SJSA1 (cell line): Measurements from ENCODE around the gene HELZ. TPM values are rescaled to one million over a fixed set of nuclear protein-coding genes. Genes with fewer than 3 reads are reported as not detected.

Experiments used
- DNase-seq, 2 experiments: peaks; one replicate each; pipeline ENCODE4 v3.0.0-alpha.2; 2015 to 2020; ENCODE audit warnings: low spot score in 2 of 2, low read depth in 1 of 2
- H3K27ac ChIP-seq: fragments of 250-450 bp; sonication (Bioruptor Pico); 2 replicates; pipeline ENCODE4 v1.5.1; 2020; ENCODE audit warnings: mild to moderate bottlenecking, moderate library complexity
- H3K27me3 ChIP-seq: fragments of 250-450 bp; sonication (Bioruptor Pico); replicated peaks from 2 replicates; pipeline ENCODE4 v1.5.1; 2020; ENCODE audit warnings: mild to moderate bottlenecking, moderate library complexity
- H3K36me3 ChIP-seq: fragments of 250-450 bp; sonication (Bioruptor Pico); 2 replicates; pipeline ENCODE4 v1.5.1; 2020; ENCODE audit warnings: mild to moderate bottlenecking
- H3K4me1 ChIP-seq: fragments of 250-450 bp; sonication (Bioruptor Pico); replicated peaks from 2 replicates; pipeline ENCODE4 v1.6.1; 2021; ENCODE audit warnings: mild to moderate bottlenecking
- H3K4me3 ChIP-seq: fragments of 250-450 bp; sonication (Bioruptor Pico); 2 replicates; pipeline ENCODE4 v1.5.1; 2020; ENCODE audit warnings: mild to moderate bottlenecking
- H3K9me3 ChIP-seq: fragments of 250-450 bp; sonication (Bioruptor Pico); replicated peaks from 2 replicates; pipeline ENCODE4 v1.5.1; 2020; ENCODE audit warnings: mild to moderate bottlenecking
- total RNA-seq: library from RNA; depleted of rRNA; stranded (reverse); fragments of >200 nt; shearing (Covaris generic); gene quantifications from 2 replicates; pipeline ENCODE4 v1.2.3, GENCODE V29; 2014; rRNA removed

Gene HELZ
- total RNA-seq, 1 experiment from 2014 or later = 60.0 TPM

- peaks cover 70% of the 10 kb centered on the region for H3K36me3 ChIP-seq
- H3K4me3 ChIP-seq = no peak overlapping the region
- peaks cover 6% of the 10 kb centered on the region for H3K4me1 ChIP-seq
- H3K9me3 ChIP-seq = no peaks in the 10 kb centered on the region
- no peak overlapping the region for H3K27ac ChIP-seq
- no peak for DNase-seq
- H3K27me3 ChIP-seq = no peaks in the 10 kb centered on the region; the same call in 1 of the 2 replicates
Measured at GRCh38 chr17:67021743-67022450, 223.1 kb downstream of the HELZ start.

DNA sequence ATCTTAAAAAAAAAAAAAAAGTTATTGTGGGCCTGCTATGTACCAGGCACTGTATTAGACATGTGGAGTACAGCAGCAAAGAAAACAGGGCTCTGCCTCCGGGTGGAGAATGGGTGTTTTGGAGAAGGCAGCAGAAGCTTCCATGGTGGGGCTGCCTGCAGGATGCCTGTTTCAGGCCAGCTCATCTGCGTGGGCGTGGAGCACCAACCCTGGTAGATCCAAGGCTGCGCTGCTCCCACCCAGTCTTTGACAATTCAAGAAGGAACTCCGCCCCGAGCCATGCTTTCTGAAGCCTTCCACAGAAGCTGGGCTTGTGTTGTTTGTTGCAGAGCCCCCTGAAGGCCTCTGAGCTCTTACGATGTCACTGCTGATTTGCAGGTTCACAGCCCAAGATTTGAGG lies 223.8 kb downstream of the HELZ start:
- Histone ChIP-seq H3K36me3 (peaks cover 66% of the 10 kb centered on the region), H3K4me3 (no peak overlapping the region), H3K4me1 (no peaks in the 10 kb centered on the region; the same call in 1 of the 2 replicates), H3K27ac (no peak overlapping the region), H3K27me3 (no peaks in the 10 kb centered on the region; the same call in 1 of the 2 replicates), H3K9me3 (no peaks in the 10 kb centered on the region)
- no peak for DNase-seq

Other genes starting within 250 kb of the HELZ start
- gene CACNG1, start 200.6 kb downstream of the HELZ start, total RNA-seq = 0.26 TPM in 1 of 2 replicates, not detected in the other
- gene PSMD12, start 121.4 kb upstream of the HELZ start, total RNA-seq = 52.5 and 59.4 TPM in 2 replicates
- 5.8 and 9.1 TPM in 2 replicates for gene PITPNC1, start 132.1 kb upstream of the HELZ start, total RNA-seq